Activated naive CD4-positive, alpha-beta T cell treated with anti-CD3 and anti-CD28 coated beads, Interleukin-2, amount 50 U/mL, for 24 hours (primary cell): ENCODE data around the gene SLC7A7.
"Not testable (repeated sequence)": the region's sequence is repeated elsewhere in the genome, so short reads cannot be mapped to it uniquely, and the experiment has no call there.

Experiments
- H3K27ac Mint-ChIP-seq: one replicate; pipeline ENCODE4 v1.8.0; 2021; ENCODE audit warnings: mild to moderate bottlenecking, mixed read lengths
- H3K27me3 Mint-ChIP-seq: one replicate; pipeline ENCODE4 v1.8.0; 2021; ENCODE audit warnings: mixed read lengths
- H3K36me3 Mint-ChIP-seq: one replicate; pipeline ENCODE4 v1.8.0; 2021; ENCODE audit warnings: mixed read lengths
- H3K4me1 Mint-ChIP-seq: one replicate; pipeline ENCODE4 v1.8.0; 2021; ENCODE audit warnings: mixed read lengths
- H3K4me3 Mint-ChIP-seq: one replicate; pipeline ENCODE4 v1.8.0; 2021; ENCODE audit warnings: mild to moderate bottlenecking, mixed read lengths
- H3K9me3 Mint-ChIP-seq: one replicate; pipeline ENCODE4 v1.8.0; 2021; ENCODE audit warnings: mixed read lengths

The SLC7A7 gene

DNA sequence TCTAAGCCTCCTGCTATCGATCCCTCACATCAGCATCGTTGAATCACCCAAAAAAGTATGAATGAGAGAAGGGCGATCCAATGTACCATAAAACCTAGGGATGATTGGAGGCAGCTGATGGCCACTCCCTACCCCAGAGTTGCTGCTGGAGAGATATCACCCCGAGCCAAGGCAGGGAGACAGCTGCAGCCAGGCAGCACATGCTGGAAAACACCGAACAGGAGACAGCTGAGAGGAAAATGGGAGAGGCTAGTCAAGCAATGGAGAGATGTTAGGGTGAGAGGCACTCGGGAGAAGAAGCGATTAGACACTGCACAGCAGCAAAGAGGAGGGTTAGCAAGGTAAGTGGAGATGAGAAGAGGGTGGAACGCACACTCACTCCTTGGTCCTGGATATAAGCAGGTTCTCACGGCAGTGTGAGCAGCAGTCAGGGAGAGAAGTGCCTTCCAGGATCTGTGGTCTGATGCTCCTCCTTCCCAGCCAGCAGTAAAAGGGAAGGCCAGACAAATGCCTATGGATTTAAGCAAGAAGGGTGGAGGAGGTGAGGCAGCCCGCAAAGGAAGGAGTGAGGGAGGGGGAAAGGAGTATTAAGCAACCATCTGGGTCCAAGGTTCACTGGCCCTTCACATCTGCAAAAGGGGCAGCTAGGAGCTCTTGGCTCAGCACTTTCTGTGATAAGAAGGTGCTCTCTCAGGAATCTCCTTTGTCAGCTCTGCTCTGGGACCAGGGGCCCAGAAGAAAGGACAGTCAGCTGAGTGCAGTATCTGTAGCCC lies at the start of gene SLC7A7:
Gene SLC7A7 (minus strand): TSS at position 495 of the 773 bp plus-strand sequence. CDS start 2,037 bp downstream, outside the sequence.
- H3K36me3 Mint-ChIP-seq = no peaks in the 10 kb centered on the region
- no peak within 1 kb of the TSS for H3K4me3 Mint-ChIP-seq
- H3K27me3 Mint-ChIP-seq = no peaks in the 10 kb centered on the region
- peak within 1 kb of the TSS; percentile 52 for H3K27ac Mint-ChIP-seq
- H3K4me1 Mint-ChIP-seq = peaks cover 15% of the 10 kb centered on the region
- H3K9me3 Mint-ChIP-seq = no peaks in the 10 kb centered on the region

DNA sequence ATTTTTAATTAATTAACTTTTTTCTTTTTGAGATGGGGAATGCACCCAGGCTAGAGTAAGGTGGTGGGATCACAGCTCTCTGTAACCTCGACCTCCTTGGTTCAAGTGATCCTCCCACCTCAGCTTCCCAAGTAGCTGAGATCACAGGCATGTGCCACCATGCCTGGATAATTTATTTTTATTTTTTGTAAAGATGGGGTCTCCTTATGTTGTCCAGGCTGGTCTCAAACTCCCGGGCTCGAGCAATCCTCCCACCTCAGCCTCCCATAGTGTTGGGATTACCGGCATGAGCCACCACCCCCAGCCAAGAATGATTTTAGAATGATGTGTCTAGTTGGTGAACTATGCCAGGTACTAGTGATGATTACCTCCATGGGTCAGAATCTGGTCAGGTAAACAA lies 49.7 kb upstream of the SLC7A7 start:
- Mint-ChIP-seq H3K4me1 (peaks cover 16% of the 10 kb centered on the region), H3K4me3 (no peak overlapping the region), H3K27me3 (no peaks in the 10 kb centered on the region), H3K36me3 (no peaks in the 10 kb centered on the region), H3K27ac (no peak overlapping the region), H3K9me3 (no peaks in the 10 kb centered on the region)

DNA sequence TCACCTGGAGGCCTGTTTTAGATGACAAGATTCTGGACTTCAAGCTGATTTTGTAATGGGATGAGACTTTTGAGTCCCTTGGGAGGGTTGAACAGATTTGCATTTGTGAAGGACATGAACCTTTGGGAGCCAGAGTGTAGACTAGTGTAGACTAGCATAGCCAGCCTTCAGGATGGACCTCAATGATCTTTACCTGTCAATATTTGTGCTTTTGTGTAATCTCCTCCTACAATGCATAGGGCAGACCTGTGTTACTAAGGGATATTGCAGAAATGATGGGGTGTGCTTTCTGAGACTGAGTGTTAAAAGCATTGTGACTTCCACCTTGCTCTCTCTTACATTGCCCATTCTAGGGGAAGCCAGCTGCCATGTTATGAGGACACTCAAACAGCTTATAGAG lies 46.4 kb upstream of the SLC7A7 start:
- Mint-ChIP-seq H3K9me3 (no peaks in the 10 kb centered on the region), H3K4me3 (no peak overlapping the region), H3K27me3 (no peaks in the 10 kb centered on the region), H3K27ac (no peak overlapping the region), H3K4me1 (peaks cover 31% of the 10 kb centered on the region), H3K36me3 (no peaks in the 10 kb centered on the region)

DNA sequence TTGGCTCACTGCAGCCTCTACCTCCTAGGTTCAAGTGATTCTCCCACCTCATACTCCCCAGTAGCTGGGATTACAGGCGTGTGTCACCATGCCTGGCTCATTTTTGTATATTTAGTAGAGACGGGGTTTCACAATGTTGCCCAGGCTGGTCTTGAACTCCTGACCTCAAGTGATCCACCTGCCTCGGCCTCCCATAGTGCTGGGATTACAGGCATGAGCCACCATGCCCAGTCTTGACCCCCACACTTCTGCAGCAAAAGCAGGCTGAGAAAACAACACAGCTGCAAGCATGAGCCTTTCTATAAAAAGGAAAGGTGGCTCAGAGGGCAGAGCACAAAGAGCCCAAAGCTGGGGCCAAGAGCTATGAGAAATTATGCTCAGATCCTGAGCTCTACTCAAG lies 45.1 kb upstream of the SLC7A7 start:
- not testable (repeated sequence) for H3K4me3 Mint-ChIP-seq, H3K9me3 Mint-ChIP-seq, H3K27me3 Mint-ChIP-seq, H3K27ac Mint-ChIP-seq, H3K36me3 Mint-ChIP-seq
- H3K4me1 Mint-ChIP-seq = peaks cover 25% of the 10 kb centered on the region

DNA sequence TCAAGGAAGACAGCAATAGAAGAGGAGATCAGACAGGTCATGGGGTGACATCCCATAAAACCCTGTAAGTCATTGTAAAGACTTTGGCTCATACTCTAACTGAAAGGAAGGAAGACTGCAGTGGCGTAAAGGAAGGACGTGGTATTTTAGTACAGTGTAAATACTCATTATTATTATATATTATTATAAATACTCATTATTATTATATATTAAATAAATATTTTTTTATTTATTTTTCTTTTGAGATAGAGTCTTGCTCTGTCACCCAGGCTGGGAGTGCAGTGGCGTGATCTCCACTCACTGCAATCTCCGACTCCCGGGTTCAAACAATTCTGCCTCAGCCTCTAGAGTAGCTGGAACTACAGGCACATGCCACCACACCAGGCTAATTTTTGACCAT lies 41.2 kb upstream of the SLC7A7 start:
- no peak overlapping the region for H3K27ac Mint-ChIP-seq
- no peaks in the 10 kb centered on the region for H3K36me3 Mint-ChIP-seq
- H3K4me1 Mint-ChIP-seq = peaks cover 25% of the 10 kb centered on the region
- no peaks in the 10 kb centered on the region for H3K27me3 Mint-ChIP-seq
- no peak overlapping the region for H3K4me3 Mint-ChIP-seq
- H3K9me3 Mint-ChIP-seq = no peaks in the 10 kb centered on the region

DNA sequence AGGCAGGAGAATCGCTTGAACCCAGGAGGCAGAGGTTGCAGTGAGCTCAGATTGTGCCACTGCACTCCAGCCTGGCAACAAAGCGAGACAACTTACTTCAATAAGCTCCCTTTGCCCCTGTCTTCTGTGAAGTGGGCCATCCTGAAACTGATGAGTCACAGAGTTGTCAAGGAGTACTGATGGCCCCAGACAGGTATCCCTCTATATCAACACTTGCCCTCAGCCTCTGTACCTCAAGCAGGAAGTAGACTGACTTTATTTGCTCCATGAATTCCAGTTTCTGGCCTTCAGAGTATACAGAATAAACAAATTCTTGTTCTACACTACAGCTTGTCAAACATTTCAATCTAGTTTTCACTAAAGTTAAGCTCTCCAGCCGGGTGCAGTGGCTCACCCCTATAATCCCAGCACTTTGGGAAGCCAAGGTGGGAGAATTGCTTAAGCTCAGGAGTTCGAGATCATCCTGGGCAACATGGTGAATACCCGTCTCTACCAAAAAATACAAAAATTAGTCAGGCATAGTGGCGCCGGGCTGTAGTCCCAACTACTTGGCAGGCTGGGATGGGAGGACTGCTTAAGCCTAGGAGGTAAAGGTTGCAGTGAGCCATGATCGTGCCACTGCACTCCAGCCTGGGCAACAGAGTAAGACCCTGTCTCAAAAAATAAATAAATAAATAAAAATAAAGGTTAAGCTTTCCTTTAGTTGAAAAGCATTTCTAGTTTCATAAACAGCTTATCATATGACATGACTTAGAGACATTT lies 39.9 kb upstream of the SLC7A7 start:
- peaks cover 25% of the 10 kb centered on the region for H3K4me1 Mint-ChIP-seq
- no peaks in the 10 kb centered on the region for H3K27me3 Mint-ChIP-seq
- no peaks in the 10 kb centered on the region for H3K36me3 Mint-ChIP-seq
- peak overlapping the region; percentile 59 for H3K27ac Mint-ChIP-seq
- H3K9me3 Mint-ChIP-seq = no peaks in the 10 kb centered on the region
- peak overlapping the region; percentile 4 for H3K4me3 Mint-ChIP-seq

DNA sequence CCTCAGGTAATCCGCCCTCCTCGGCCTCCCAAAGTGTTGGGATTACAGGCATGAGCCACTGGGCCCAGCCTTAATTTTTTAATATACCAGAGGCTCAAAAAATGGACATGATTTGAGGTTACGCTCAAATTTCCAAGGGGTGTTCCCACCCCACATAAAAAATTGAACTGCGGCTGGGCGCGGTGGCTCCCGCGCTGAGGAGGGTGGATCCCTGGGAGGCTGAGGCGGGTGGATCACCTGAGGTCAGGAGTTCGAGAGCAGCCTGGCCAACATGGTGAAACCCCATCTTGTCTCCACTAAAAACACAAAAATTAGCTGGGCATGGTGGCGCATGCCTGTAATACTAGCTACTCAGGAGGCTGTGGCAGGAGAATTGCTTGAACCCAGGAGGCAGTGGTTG lies 39.1 kb upstream of the SLC7A7 start:
- not testable (repeated sequence) for H3K36me3 Mint-ChIP-seq

DNA sequence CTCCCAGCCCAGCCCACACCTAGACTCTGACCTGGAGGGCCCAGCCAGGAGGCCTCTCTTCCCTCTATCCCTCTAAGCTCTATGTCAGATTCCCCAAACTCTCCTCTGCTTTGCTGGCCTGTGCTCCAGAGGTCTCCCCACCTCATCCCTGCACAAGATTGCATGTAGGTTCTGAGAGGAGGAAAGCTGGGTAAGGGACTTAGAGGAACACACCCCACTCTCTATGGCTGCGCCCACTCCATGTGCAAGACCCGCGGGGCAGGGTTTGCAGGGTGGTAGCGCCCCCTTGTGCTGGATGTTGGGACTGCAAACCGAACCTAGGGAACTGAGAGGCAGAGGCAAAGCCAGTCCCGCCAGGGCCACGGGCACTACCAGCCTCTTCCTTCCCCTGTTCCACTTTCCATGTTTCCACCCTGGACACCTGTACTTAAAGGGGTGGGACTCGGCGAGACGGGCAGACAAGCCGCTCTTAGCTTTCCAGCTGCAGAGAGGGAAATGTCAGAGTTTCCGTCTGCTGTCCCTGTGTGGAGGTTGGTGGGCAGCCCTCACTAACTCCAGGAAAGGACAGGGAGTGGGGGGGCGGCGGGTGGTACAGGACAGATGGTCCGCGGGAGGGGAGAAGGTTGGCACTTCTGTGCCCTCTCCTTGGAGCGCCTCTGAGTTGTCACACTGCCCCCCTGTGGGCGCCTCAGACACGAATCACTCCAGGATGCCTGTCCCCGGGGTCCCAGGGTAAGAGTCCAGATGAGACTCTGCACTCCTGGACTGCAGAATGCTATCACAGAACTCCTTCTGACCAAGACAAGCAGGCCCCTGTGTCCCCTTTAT lies 37.9 kb upstream of the SLC7A7 start:
- Mint-ChIP-seq H3K27ac (no peak overlapping the region), H3K4me3 (peak overlapping the region; percentile 83), H3K36me3 (no peaks in the 10 kb centered on the region), H3K27me3 (no peaks in the 10 kb centered on the region), H3K4me1 (peaks cover 17% of the 10 kb centered on the region), H3K9me3 (no peaks in the 10 kb centered on the region)

More for the DNA sequence above, 39.1 kb upstream of the SLC7A7 start:
- not testable (repeated sequence) for H3K9me3 Mint-ChIP-seq, H3K27ac Mint-ChIP-seq, H3K4me3 Mint-ChIP-seq, H3K27me3 Mint-ChIP-seq
- H3K4me1 Mint-ChIP-seq = peaks cover 25% of the 10 kb centered on the region

DNA sequence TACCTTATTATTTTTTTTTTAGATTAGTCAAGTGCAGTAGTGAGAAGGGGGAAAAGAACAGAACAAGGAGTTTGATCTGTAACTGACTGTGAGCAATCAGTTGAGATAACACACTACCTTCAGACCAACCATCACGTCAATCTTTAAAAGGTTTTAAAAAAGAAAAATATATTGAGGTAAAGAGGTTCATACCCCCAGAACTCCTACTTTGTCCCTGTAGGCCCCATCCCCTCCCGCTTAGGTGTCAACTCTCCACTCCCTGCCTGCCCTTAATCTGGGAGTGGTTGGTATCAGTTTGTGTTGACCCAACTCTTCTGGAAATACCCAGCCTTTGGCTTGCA lies 37.3 kb upstream of the SLC7A7 start:
- Mint-ChIP-seq H3K9me3 (no peaks in the 10 kb centered on the region), H3K4me3 (no peak overlapping the region), H3K4me1 (peaks cover 13% of the 10 kb centered on the region), H3K27me3 (no peaks in the 10 kb centered on the region), H3K27ac (no peak overlapping the region), H3K36me3 (no peaks in the 10 kb centered on the region)

DNA sequence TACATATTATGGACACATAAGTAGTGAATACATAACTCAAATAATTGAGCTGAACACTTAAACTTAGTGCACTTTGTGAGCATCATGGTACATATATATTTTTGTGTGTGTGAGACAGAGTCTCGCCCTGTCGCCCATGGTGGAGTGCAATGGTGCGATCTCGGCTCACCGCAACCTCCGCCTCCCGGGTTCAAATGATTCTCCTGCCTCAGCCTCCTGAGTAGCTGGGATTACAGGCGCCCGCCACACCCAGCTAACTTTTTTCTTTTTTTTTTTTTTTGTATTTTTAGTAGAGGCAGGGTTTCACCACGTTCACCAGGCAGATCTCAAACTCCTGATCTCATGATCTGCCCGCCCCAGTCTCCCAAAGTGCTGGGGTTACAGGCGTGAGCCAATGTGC lies 36.9 kb upstream of the SLC7A7 start:
- not testable (repeated sequence) for H3K27me3 Mint-ChIP-seq, H3K9me3 Mint-ChIP-seq, H3K27ac Mint-ChIP-seq, H3K36me3 Mint-ChIP-seq, H3K4me3 Mint-ChIP-seq, H3K4me1 Mint-ChIP-seq

DNA sequence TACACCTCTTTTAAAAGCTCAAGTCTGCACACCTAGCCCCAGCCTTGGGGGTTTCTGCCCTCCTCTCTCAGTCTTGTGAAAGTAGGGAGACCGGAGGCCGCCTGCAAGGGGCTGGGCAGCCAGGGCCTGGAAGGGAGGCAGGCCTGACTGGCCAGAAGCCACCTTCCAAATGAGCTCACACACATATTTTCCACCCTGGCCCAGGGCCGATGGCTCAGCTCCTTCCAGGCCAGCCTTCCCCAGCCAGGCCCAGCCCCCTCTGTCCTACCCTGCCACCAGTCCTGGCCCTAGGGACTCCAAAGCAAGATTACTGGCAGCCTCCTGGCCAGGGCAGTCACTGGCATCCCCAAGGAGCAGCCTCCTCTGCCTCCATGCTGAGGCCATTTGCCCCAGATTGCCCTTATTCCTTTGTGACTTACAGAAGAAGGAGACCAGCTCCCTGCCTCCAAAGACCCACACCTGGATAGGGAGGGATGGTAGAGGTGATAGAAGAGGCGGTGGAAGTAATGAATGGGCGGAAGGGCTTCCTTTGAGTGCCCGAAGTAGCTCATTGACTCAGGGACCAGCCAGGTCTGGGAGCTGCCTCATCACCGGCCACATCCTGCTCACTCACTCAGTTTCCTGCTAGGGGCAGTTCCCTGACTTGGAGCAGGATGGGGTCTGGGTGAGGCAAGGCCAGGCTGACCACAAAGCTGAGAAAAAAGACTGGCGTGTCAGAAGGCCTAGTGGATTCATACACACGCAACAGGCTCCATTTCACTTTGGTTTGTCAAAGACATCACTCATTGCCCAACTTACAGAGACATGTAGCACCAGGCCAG lies 35.9 kb upstream of the SLC7A7 start:
- H3K27ac Mint-ChIP-seq = no peak overlapping the region
- H3K4me1 Mint-ChIP-seq = peaks cover 6% of the 10 kb centered on the region
- H3K4me3 Mint-ChIP-seq = no peak overlapping the region
- no peaks in the 10 kb centered on the region for H3K27me3 Mint-ChIP-seq
- H3K36me3 Mint-ChIP-seq = no peaks in the 10 kb centered on the region
- H3K9me3 Mint-ChIP-seq = no peaks in the 10 kb centered on the region

DNA sequence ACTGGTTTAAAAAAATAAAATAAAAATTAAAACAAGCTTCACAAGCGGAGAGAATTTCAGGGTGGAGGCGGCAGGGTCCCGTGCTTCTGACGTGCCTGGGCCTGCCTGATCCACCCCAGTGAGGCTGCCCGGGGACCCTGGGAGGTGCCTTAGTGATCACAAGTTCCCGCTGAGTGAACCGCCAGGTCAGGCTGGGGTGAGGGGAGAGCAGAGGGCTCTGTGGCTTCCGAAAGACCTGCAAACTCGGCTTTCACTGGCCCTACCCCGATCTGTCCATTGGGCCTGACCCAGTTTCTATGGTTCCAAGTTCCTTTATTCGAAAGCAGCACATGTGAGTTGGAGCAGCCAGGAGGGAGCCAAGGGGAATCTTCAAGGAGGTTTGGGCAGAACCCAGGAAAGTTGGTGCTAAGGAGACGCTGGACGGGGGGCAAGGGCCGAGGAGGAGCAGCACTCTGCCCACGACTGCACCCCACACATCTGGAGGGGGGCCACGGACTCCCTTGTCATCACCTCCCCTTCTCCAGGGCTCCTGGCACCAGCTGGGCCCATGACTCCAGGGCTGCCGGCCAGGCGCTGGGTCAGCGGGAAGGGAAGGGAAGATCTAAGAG lies 34.1 kb upstream of the SLC7A7 start:
- H3K27ac Mint-ChIP-seq = no peak overlapping the region
- no peaks in the 10 kb centered on the region for H3K36me3 Mint-ChIP-seq
- H3K4me1 Mint-ChIP-seq = peaks cover 4% of the 10 kb centered on the region
- H3K27me3 Mint-ChIP-seq = no peaks in the 10 kb centered on the region
- H3K4me3 Mint-ChIP-seq = no peak overlapping the region
- H3K9me3 Mint-ChIP-seq = no peaks in the 10 kb centered on the region

DNA sequence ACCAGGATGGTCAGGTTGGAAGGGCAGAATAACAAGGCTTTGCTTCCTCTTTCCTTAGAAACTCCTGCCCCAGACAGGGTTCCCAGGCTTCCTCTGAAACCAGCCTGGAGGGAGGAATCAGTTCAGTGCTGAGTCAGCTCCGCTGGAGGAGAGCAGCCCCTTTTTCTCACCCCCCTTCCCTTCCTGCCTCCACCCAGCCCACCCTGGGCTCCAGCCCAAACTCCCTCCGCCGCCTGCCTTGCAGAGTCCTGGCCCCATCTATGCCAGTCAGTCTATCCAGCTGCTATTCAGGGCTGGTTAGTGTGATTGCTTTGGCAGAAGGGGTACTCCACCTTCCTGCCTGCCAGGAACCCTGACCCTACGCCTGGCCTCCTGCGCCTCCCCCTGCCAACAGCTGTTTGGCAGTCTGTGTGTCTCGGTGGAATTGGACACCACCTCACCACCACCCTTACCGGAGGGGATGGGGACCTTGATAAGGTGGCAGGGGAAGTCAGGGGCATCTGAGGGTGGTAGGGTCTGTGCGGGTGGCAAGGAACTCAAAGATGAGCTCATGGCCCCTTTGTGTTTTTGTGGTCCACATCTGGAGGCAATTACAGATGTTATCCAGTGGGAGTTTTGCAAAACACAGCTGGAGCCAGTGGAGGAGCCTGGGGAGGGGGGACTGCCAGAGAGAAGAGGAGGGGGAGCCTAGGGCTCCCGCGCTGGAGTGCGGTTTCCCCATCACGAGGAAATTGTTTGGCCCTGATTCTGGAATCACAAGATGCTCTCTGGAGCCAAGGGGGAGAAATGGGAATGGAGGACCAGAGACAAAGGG lies 33.3 kb upstream of the SLC7A7 start:
- Mint-ChIP-seq H3K4me1 (peaks cover 4% of the 10 kb centered on the region), H3K36me3 (no peaks in the 10 kb centered on the region), H3K4me3 (no peak overlapping the region), H3K27me3 (no peaks in the 10 kb centered on the region), H3K9me3 (no peaks in the 10 kb centered on the region), H3K27ac (no peak overlapping the region)

DNA sequence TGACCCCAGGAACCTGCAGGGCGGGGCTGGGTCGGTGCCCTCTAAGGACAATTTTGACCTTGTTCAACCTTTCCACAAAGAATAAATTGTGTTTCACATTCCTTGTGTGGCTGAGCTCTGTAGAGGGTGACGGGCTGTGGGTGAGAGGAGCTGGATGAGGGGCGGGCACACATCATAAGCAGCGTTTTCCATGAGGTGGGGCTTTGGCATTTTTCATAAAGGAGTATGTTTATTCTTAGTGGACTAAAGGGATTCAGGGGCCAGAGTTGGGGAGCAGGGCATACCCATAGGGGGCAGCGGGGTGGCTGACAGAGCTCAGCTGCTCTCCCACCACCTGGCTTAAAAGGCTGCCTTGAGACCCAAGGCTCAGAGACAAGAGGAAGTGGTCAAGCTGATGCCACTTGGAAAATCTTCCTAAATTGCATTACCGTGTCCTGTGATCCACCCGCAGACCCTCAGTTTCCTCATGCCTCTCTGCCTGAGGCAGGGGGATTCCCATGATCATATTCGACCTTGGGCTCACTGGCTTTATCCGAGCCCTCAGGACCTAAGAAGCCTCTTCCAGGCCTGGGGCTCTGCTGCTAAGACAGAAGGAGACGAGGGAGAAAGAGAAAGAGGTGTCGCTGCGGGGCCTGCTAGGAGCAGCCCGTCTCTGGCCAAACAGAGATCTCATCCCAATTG lies 32.6 kb upstream of the SLC7A7 start:
- Mint-ChIP-seq H3K9me3 (no peaks in the 10 kb centered on the region), H3K4me3 (no peak overlapping the region), H3K4me1 (peaks cover 2% of the 10 kb centered on the region), H3K27me3 (no peaks in the 10 kb centered on the region), H3K27ac (no peak overlapping the region), H3K36me3 (no peaks in the 10 kb centered on the region)
